Sigmoid colon (tissue), 4 donors: ENCODE measurements around the gene STON1.

Source experiments
- EP300 ChIP-seq, 4 donors: sonication (generic); formaldehyde crosslinking; IDR thresholded peaks; one replicate each; pipeline ENCODE4 v1.6.1; 2017; ENCODE audit warnings: antibody characterized with exemption in 4 of 4
- POLR2A ChIP-seq, 2 donors: fragments of 450-650 bp; IDR thresholded peaks; one replicate each; pipeline ENCODE4 v1.6.1; 2016; ENCODE audit warnings: antibody characterized with exemption in 2 of 2, mild to moderate bottlenecking in 2 of 2, moderate library complexity in 2 of 2
- POLR2AphosphoS5 ChIP-seq, 4 donors: sonication (generic); formaldehyde crosslinking; IDR thresholded peaks; one replicate each; pipeline ENCODE4 v1.6.1; 2017; ENCODE audit warnings: antibody characterized with exemption in 4 of 4
- TF ChIP-seq, protein P1 (sequence below), 4 experiments: fragments of 450-650 bp in 3 of 4; fragments of 200-600 bp in 1 of 4; IDR thresholded peaks; one replicate each; pipeline ENCODE4 v1.5.1; 2016 to 2019; ENCODE audit warnings: antibody characterized with exemption in 4 of 4, mild to moderate bottlenecking in 3 of 4, moderate library complexity in 2 of 4

GRCh38 chr2:48529676-48530032, 300 bp upstream of the STON1 start:
- TF ChIP-seq POLR2AphosphoS5 (IDR thresholded peaks at IDR 0.05) = no peak
- TF ChIP-seq, protein P1, sequence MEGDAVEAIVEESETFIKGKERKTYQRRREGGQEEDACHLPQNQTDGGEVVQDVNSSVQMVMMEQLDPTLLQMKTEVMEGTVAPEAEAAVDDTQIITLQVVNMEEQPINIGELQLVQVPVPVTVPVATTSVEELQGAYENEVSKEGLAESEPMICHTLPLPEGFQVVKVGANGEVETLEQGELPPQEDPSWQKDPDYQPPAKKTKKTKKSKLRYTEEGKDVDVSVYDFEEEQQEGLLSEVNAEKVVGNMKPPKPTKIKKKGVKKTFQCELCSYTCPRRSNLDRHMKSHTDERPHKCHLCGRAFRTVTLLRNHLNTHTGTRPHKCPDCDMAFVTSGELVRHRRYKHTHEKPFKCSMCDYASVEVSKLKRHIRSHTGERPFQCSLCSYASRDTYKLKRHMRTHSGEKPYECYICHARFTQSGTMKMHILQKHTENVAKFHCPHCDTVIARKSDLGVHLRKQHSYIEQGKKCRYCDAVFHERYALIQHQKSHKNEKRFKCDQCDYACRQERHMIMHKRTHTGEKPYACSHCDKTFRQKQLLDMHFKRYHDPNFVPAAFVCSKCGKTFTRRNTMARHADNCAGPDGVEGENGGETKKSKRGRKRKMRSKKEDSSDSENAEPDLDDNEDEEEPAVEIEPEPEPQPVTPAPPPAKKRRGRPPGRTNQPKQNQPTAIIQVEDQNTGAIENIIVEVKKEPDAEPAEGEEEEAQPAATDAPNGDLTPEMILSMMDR (IDR thresholded peaks at IDR 0.05) = no peak
- TF ChIP-seq EP300 (IDR thresholded peaks at IDR 0.05) = no peak
- TF ChIP-seq POLR2A (IDR thresholded peaks at IDR 0.05) = no peak
